Measurements from ENCODE around the gene GOT1. TPM values are rescaled to one million over a fixed set of nuclear protein-coding genes. Genes with fewer than 3 reads are reported as not detected.

GOT1 gene
- 609 TPM for total RNA-seq
- long read RNA-seq, transcript GOT1-203 (3 exons, 646 nt) = minor isoform, 9 of 1,449 reads
- long read RNA-seq, transcript GOT1-201 (9 exons, 2,923 nt) = major isoform, 1,342 of 1,449 reads
- long read RNA-seq, partial matches to known transcripts = 36 of 1,449 reads
- long read RNA-seq, other reads (novel, unspliced or antisense) = 62 of 1,449 reads

DNA sequence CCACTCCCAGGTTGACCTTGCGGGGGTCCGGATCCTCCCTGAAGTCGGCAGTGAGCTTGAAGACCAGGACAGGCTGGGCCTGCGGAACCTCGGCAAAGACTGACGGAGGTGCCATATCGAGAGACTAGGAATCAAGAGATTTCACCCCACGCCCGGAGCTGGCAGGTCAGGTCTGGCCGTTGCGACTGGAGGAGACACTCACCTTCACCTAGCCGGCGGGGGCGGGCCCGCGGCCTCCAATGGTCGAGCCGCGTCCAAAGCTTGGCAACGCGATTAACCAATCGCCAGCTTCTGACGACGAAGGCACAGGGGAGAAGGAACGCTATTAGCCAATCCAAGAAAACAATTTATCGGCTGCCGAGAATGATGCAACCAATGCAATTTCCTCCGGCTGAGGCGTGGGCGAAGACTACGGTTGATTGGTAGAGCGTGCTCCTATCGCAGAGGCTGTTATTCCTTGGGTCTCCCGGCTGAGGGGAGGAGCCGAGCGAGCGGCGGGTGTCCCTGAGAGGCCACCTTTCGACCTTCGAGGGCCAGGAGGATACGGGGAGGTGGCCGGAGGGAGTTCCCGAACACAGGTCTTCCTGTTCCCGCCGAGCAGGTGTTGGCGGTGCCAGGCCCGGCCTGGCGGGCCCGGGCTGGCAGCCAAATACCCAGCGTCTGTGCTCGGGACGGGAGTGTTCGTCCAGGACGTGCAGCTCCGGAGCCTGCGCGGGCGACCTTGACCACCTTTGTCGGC, at the start of gene GOT1:
TSS of gene GOT1 (minus strand) at position 174 of the 739 bp plus-strand sequence. CDS start at position 115, 59 bp downstream.
- TF ChIP-seq, protein P1, sequence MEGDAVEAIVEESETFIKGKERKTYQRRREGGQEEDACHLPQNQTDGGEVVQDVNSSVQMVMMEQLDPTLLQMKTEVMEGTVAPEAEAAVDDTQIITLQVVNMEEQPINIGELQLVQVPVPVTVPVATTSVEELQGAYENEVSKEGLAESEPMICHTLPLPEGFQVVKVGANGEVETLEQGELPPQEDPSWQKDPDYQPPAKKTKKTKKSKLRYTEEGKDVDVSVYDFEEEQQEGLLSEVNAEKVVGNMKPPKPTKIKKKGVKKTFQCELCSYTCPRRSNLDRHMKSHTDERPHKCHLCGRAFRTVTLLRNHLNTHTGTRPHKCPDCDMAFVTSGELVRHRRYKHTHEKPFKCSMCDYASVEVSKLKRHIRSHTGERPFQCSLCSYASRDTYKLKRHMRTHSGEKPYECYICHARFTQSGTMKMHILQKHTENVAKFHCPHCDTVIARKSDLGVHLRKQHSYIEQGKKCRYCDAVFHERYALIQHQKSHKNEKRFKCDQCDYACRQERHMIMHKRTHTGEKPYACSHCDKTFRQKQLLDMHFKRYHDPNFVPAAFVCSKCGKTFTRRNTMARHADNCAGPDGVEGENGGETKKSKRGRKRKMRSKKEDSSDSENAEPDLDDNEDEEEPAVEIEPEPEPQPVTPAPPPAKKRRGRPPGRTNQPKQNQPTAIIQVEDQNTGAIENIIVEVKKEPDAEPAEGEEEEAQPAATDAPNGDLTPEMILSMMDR (IDR thresholded peaks at IDR 0.05; ENCODE audit: borderline replicate concordance) = no peak
- peaks cover 4% of the 10 kb centered on the region for H3K36me3 ChIP-seq
- H3K27ac ChIP-seq (replicated peaks) = peak within 1 kb of the TSS; percentile 97
- intact Hi-C loops (cut with micrococcal nuclease) = no loop called here
- no peaks in the 10 kb centered on the region for H3K27me3 ChIP-seq (ENCODE audit: low read depth)
- peak; percentile 93 for DNase-seq
- no peaks in the 10 kb centered on the region for H3K9me3 ChIP-seq (replicated peaks)
- H3K4me3 ChIP-seq = peak within 1 kb of the TSS; percentile 87
- peaks cover 69% of the 10 kb centered on the region for H3K4me1 ChIP-seq

DNA sequence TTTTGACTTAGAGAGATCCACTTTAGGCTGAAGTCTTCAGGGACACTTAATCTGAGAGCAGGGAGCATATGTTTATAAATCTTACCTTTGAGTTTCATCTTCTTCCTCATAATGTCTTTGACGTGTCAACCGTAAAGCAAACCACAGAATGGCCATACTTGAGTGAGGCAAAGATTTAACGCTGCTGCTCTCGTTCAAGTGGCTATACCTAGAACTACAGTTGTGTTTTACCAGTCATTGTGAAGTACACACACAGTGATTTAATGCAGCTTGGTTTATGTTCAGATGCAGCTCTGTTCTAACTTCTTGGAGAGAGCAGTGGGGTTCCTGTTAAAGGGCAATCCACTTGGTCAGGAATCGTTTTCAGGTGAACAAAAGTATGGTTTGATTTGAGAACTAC, 39.9 kb upstream of the GOT1 start:
- Histone ChIP-seq H3K36me3 (no peaks in the 10 kb centered on the region), H3K27ac (replicated peaks) (no peak overlapping the region), H3K4me1 (no peaks in the 10 kb centered on the region), H3K9me3 (replicated peaks) (no peaks in the 10 kb centered on the region), H3K27me3 (ENCODE audit: low read depth) (peaks cover 72% of the 10 kb centered on the region), H3K4me3 (no peak overlapping the region)
- TF ChIP-seq, protein P1 (IDR thresholded peaks at IDR 0.05; ENCODE audit: borderline replicate concordance) = no peak
- DNase-seq = no peak
- intact Hi-C loops (cut with micrococcal nuclease) = no loop called here

DNA sequence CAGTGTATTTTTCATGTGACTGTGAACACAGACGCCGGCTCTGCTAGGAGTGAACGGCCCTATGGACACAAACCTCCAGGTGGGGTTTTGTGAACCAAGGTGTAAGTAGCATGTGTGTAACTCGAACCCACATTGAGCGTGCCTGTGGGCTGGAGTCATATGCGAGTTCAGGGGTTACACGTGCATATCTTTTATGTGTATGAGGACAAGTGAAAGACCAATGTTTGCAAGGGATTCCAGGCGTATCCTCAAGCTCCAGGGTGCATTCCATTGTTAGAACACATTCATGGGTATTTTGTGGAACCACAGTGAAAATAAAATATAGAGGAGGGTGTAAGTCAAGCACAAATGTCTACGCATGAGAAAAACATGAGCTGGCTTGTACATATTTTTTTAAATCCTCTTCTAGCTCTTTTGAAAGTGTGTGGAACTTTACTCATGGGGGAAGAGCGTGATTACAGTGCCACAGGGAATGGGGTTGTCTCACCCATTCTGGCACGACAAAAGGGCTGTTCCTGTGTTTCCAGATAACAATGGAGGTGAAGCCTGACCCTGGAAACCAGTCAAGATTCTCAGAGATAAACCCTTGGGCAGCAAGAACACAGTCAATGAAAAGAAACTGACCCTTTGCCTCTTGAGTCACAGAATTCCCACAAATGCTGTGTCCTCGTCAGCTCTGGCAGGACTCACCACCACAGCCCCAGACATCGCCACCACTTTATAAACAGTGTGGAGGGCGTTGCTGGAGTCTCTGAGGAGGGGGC, 37.0 kb upstream of the GOT1 start:
- H3K9me3 ChIP-seq (replicated peaks) = no peaks in the 10 kb centered on the region
- no peak overlapping the region for H3K4me3 ChIP-seq
- no peak for DNase-seq
- no peaks in the 10 kb centered on the region for H3K36me3 ChIP-seq
- TF ChIP-seq, protein P1 (IDR thresholded peaks at IDR 0.05; ENCODE audit: borderline replicate concordance) = no peak
- peaks cover 80% of the 10 kb centered on the region for H3K27me3 ChIP-seq (ENCODE audit: low read depth)
- no peak overlapping the region for H3K27ac ChIP-seq (replicated peaks)
- no peaks in the 10 kb centered on the region for H3K4me1 ChIP-seq
- intact Hi-C loops (cut with micrococcal nuclease) = no loop called here

DNA sequence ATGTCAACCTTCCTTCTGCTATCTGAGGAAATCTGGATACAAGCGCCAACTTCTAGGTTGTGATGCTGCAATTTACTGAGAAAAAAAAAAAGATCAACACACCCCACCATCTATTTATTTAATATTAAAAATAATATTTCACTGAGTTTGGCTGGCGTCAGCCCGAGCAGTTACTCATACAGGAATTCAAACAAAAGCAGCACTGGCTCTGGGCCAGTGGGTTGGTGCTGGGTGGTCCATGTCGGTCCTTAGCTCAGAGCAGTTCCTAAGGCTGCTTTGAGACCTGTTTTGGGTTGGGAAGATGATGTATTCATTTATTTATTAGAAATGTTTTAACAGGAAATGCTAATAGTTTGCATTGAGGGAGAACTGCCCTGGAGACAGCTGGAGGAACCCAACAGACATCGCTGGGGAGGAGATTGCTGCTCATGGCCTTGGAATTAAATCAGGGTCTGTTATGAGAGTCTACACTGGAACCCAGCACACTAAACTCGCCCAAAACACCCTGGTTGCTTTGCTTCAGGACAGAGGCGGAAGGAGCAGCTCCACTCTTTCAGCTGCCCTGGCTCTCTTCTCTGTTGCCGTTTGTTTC, 36.3 kb upstream of the GOT1 start:
- Histone ChIP-seq H3K27me3 (ENCODE audit: low read depth) (peaks cover 84% of the 10 kb centered on the region), H3K36me3 (no peaks in the 10 kb centered on the region), H3K4me1 (no peaks in the 10 kb centered on the region), H3K9me3 (replicated peaks) (no peaks in the 10 kb centered on the region), H3K27ac (replicated peaks) (no peak overlapping the region), H3K4me3 (no peak overlapping the region)
- intact Hi-C loops (cut with micrococcal nuclease) = no loop called here
- TF ChIP-seq, protein P1 (IDR thresholded peaks at IDR 0.05; ENCODE audit: borderline replicate concordance) = no peak
- DNase-seq = no peak

DNA sequence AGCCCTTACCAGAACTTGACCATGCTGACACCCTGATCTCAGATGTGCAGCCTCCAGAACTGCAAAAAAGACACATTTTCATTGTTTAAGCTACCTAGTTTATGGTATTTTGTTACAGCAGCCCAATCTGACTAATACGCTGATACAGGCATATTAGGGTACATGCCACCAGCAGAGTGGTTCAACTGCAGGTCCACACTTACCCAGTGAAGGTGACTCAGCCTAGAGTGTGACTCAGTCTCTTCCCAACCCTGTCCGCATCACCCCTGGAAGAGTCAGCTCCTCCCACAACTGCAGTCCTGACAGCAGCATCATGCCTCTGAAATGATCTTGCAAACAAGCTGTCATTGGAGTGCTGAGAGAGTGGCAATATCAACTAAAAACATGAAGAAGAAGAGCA, 30.8 kb upstream of the GOT1 start:
- no peak overlapping the region for H3K27ac ChIP-seq (replicated peaks)
- no peak for DNase-seq
- no peak overlapping the region for H3K4me3 ChIP-seq
- TF ChIP-seq, protein P1 (IDR thresholded peaks at IDR 0.05; ENCODE audit: borderline replicate concordance) = no peak
- no peaks in the 10 kb centered on the region for H3K4me1 ChIP-seq
- peaks cover 86% of the 10 kb centered on the region for H3K27me3 ChIP-seq (ENCODE audit: low read depth)
- intact Hi-C loops (cut with micrococcal nuclease) = no loop called here
- no peaks in the 10 kb centered on the region for H3K36me3 ChIP-seq
- no peaks in the 10 kb centered on the region for H3K9me3 ChIP-seq (replicated peaks)
